Astrocyte (in vitro differentiated cells and primary cell): ENCODE results near the gene LAMTOR5. TPM values are rescaled to one million over a fixed set of nuclear protein-coding genes. Genes with fewer than 3 reads are reported as not detected.

ENCODE experiments used
- DNase-seq: peaks from one replicate; pipeline ENCODE4 v3.0.0-alpha.2; 2010; ENCODE audit warnings: low read depth
- FAIRE-seq: peaks from 2 replicates; lab custom pipeline; 2011; peaks lifted over from hg19 to GRCh38; lab: Jason Lieb, UNC
- H2AFZ ChIP-seq: 2 replicates; pipeline ENCODE4 v1.6.0; 2012; ENCODE audit warnings: low read depth, low read length, inconsistent platforms
- H3K27ac ChIP-seq: 2 replicates; pipeline ENCODE4 v1.5.1; 2011; ENCODE audit warnings: low read depth, low read length, inconsistent platforms
- H3K27me3 ChIP-seq: 2 replicates; pipeline ENCODE4 v1.6.0; 2011; ENCODE audit warnings: low read length, inconsistent platforms; ENCODE audit not compliant: insufficient read depth
- H3K36me3 ChIP-seq: 2 replicates; pipeline ENCODE4 v1.5.1; 2011; ENCODE audit warnings: low read length, inconsistent platforms; ENCODE audit not compliant: insufficient read depth
- H3K4me1 ChIP-seq: 2 replicates; pipeline ENCODE4 v1.5.1; 2011; ENCODE audit warnings: low read length, inconsistent platforms; ENCODE audit not compliant: insufficient read depth
- H3K4me2 ChIP-seq: 2 replicates; pipeline ENCODE4 v1.6.0; 2012; ENCODE audit warnings: low read length, inconsistent platforms
- H3K4me3 ChIP-seq: 2 replicates; pipeline ENCODE4 v1.5.1; 2011; ENCODE audit warnings: low read depth, mild to moderate bottlenecking, low read length, inconsistent platforms; ENCODE audit not compliant: insufficient read depth
- H3K79me2 ChIP-seq: 2 replicates; pipeline ENCODE4 v1.6.0; 2012; ENCODE audit warnings: mild to moderate bottlenecking, low read length, inconsistent platforms; ENCODE audit not compliant: insufficient read depth
- H3K9ac ChIP-seq: 2 replicates; pipeline ENCODE4 v1.6.0; 2012; ENCODE audit warnings: mild to moderate bottlenecking, low read length, inconsistent platforms
- H3K9me3 ChIP-seq: 2 replicates; pipeline ENCODE4 v1.5.1; 2012; ENCODE audit warnings: low read depth, mild to moderate bottlenecking, low read length, inconsistent platforms; ENCODE audit not compliant: insufficient read depth
- H4K20me1 ChIP-seq: 2 replicates; pipeline ENCODE4 v1.6.0; 2012; ENCODE audit warnings: low read length, inconsistent platforms; ENCODE audit not compliant: insufficient read depth
- H3K27ac Mint-ChIP-seq: one replicate; pipeline ENCODE4 v1.8.0; 2021; ENCODE audit warnings: mild to moderate bottlenecking, mixed read lengths; ENCODE audit not compliant: unreplicated experiment
- H3K27me3 Mint-ChIP-seq: one replicate; pipeline ENCODE4 v1.8.0; 2021; ENCODE audit warnings: low read depth, mixed read lengths; ENCODE audit not compliant: unreplicated experiment
- H3K36me3 Mint-ChIP-seq: one replicate; pipeline ENCODE4 v1.8.0; 2021; ENCODE audit warnings: low read depth, mixed read lengths; ENCODE audit not compliant: unreplicated experiment
- H3K4me1 Mint-ChIP-seq: one replicate; pipeline ENCODE4 v1.8.0; 2021; ENCODE audit warnings: low read depth, mixed read lengths; ENCODE audit not compliant: unreplicated experiment
- H3K4me3 Mint-ChIP-seq: one replicate; pipeline ENCODE4 v1.8.0; 2021; ENCODE audit warnings: mild to moderate bottlenecking, moderate library complexity, mixed read lengths; ENCODE audit not compliant: unreplicated experiment
- H3K9me3 Mint-ChIP-seq: one replicate; pipeline ENCODE4 v1.8.0; 2021; ENCODE audit warnings: mild to moderate bottlenecking, mixed read lengths; ENCODE audit not compliant: unreplicated experiment
- CTCF ChIP-seq: IDR thresholded peaks from 2 replicates; pipeline ENCODE4 v1.5.1; 2011; ENCODE audit warnings: low read depth, mild to moderate bottlenecking, inconsistent platforms, low read length, moderate library complexity; ENCODE audit not compliant: insufficient read depth
- EZH2 ChIP-seq: IDR thresholded peaks from 2 replicates; pipeline ENCODE4 v1.6.1; 2012; ENCODE audit warnings: mild to moderate bottlenecking, low read length, inconsistent platforms; ENCODE audit not compliant: insufficient read depth
- total RNA-seq: library from RNA; stranded (reverse); gene quantifications from 2 replicates; pipeline ENCODE4 v1.2.1, GENCODE V29; 2021

LAMTOR5 gene
- total RNA-seq, 1 donor from 2014 or later, result 126 TPM

GRCh38 chr1:110444561-110444960, 37.1 kb upstream of the LAMTOR5 start:
- Histone ChIP-seq H3K79me2 (no peaks in the 10 kb centered on the region), H3K27ac (no peak overlapping the region), H3K4me3 (no peak overlapping the region), H3K4me2 (no peak overlapping the region), H4K20me1 (no peaks in the 10 kb centered on the region), H2AFZ (no peak overlapping the region), H3K9ac (no peak overlapping the region), H3K27me3 (peaks cover 14% of the 10 kb centered on the region), H3K36me3 (no peaks in the 10 kb centered on the region), H3K4me1 (no peaks in the 10 kb centered on the region), H3K9me3 (no peaks in the 10 kb centered on the region)
- H3K4me1 Mint-ChIP-seq, result peaks cover 4% of the 10 kb centered on the region
- H3K4me3 Mint-ChIP-seq, result no peak overlapping the region
- peaks cover 48% of the 10 kb centered on the region for H3K27me3 Mint-ChIP-seq
- FAIRE-seq, result no peak
- no peaks in the 10 kb centered on the region for H3K36me3 Mint-ChIP-seq
- DNase-seq, result no peak
- no peak overlapping the region for H3K27ac Mint-ChIP-seq
- TF ChIP-seq CTCF (no peak), EZH2 (no peak)
- peaks cover 4% of the 10 kb centered on the region for H3K9me3 Mint-ChIP-seq

GRCh38 chr1:110443451-110443850, 36.0 kb upstream of the LAMTOR5 start:
- Mint-ChIP-seq H3K4me3 (no peak overlapping the region), H3K4me1 (peaks cover 7% of the 10 kb centered on the region), H3K36me3 (no peaks in the 10 kb centered on the region), H3K27ac (no peak overlapping the region), H3K27me3 (peaks cover 44% of the 10 kb centered on the region), H3K9me3 (peaks cover 4% of the 10 kb centered on the region)
- Histone ChIP-seq H3K79me2 (no peaks in the 10 kb centered on the region), H3K4me2 (no peak overlapping the region), H3K4me3 (no peak overlapping the region), H3K9me3 (no peaks in the 10 kb centered on the region), H3K4me1 (no peaks in the 10 kb centered on the region), H3K27ac (no peak overlapping the region), H4K20me1 (no peaks in the 10 kb centered on the region), H2AFZ (no peak overlapping the region), H3K27me3 (peaks cover 14% of the 10 kb centered on the region), H3K9ac (no peak overlapping the region), H3K36me3 (no peaks in the 10 kb centered on the region)
- TF ChIP-seq EZH2 (no peak), CTCF (no peak)
- no peak for DNase-seq
- no peak for FAIRE-seq

GRCh38 chr1:110441888-110442287, 34.4 kb upstream of the LAMTOR5 start:
- Mint-ChIP-seq H3K27ac (no peak overlapping the region), H3K4me3 (no peak overlapping the region), H3K36me3 (no peaks in the 10 kb centered on the region), H3K4me1 (peaks cover 7% of the 10 kb centered on the region), H3K9me3 (peaks cover 4% of the 10 kb centered on the region), H3K27me3 (peaks cover 32% of the 10 kb centered on the region)
- Histone ChIP-seq H3K4me2 (no peak overlapping the region), H3K27ac (no peak overlapping the region), H3K4me1 (no peaks in the 10 kb centered on the region), H3K9me3 (no peaks in the 10 kb centered on the region), H3K36me3 (no peaks in the 10 kb centered on the region), H3K4me3 (no peak overlapping the region), H3K9ac (no peak overlapping the region), H3K27me3 (peaks cover 7% of the 10 kb centered on the region), H2AFZ (no peak overlapping the region), H3K79me2 (no peaks in the 10 kb centered on the region), H4K20me1 (no peaks in the 10 kb centered on the region)
- TF ChIP-seq CTCF (no peak), EZH2 (no peak)
- DNase-seq (no peak), FAIRE-seq (no peak)
